ENCODE data around the gene SAMD1. TPM values are rescaled to one million over a fixed set of nuclear protein-coding genes. Genes with fewer than 3 reads are reported as not detected.

Gene SAMD1
- total and polyA plus RNA-seq, 2 of the 8 experiments (the other 6 are each of a cell fraction or from before 2014, with no cell fraction given): 40.0 to 100 TPM

GRCh38 chr19:14056741-14057356, 33.7 kb downstream of the SAMD1 start:
- H3K79me2 ChIP-seq (ENCODE audit: control insufficient read depth in 1 of 2, insufficient read depth in 2 of 2, low read length in 2 of 2): no peaks in the 10 kb centered on the region
- H4K91ac ChIP-seq (replicated peaks; ENCODE audit: insufficient read length, low read length): no peak overlapping the region
- no peak overlapping the region for H2BK20ac ChIP-seq (ENCODE audit: low read length)
- H4K5ac ChIP-seq (ENCODE audit: insufficient read length, low read depth, low read length): no peak overlapping the region
- H3K4me1 ChIP-seq (replicated peaks in 1 of 4; ENCODE audit: control insufficient read depth in 3 of 4, insufficient read depth in 4 of 4, low read length in 3 of 4): peaks cover 0 to 10% (median 3%) of the 10 kb centered on the region in 4 experiments; a peak in 4 of 7 replicates
- H3K56ac ChIP-seq (replicated peaks; ENCODE audit: insufficient read length, low read depth, low read length): no peak overlapping the region
- peak overlapping the region; percentile 68 to 77 for H3K4me2 ChIP-seq (ENCODE audit: insufficient read depth in 1 of 2, low read depth in 2 of 2, low read length in 2 of 2)
- DNase-seq (ENCODE audit: low read depth in 1 of 2, low spot score in 2 of 2) (no peak), FAIRE-seq (no peak)
- ChIA-PET POLR2A (ENCODE audit: partially characterized antibody) (interaction anchor here (0.7 to 1.9 kb wide), 13 partner anchors 8 to 175 kb away, joined by 3 to 6 read pairs (median 4); partner anchors contain the start of gene ASF1B), CTCF (ENCODE audit: partially characterized antibody) (interaction anchor here (0.8 to 6.4 kb wide), 18 partner anchors 8 to 271 kb away, joined by 3 to 76 read pairs (median 4); partner anchors contain the start of genes C19orf67, IL27RA and MISP3)
- H4K20me1 ChIP-seq (replicated peaks in 1 of 2; ENCODE audit: control insufficient read depth in 1 of 2, insufficient read depth in 2 of 2, low read length in 2 of 2): peaks cover 0 to 2% of the 10 kb centered on the region in 2 experiments
- H3K27ac ChIP-seq (ENCODE audit: low read depth, low read length): no peak overlapping the region
- H3K18ac ChIP-seq (ENCODE audit: extremely low read depth, low read length): no peak overlapping the region; the same call in 1 of the 2 replicates
- peaks cover 12% of the 10 kb centered on the region; the same call in 1 of the 2 replicates for H3K23me2 ChIP-seq (ENCODE audit: low read depth, low read length)
- H3K23ac ChIP-seq (ENCODE audit: insufficient read length): no peak overlapping the region
- H3K4ac ChIP-seq (replicated peaks; ENCODE audit: insufficient read length, low read depth, low read length): no peak overlapping the region
- H3K36me3 ChIP-seq (ENCODE audit: control insufficient read depth in 2 of 4, insufficient read depth in 4 of 4, low read length in 3 of 4): no peaks in the 10 kb centered on the region
- H3K27me3 ChIP-seq (replicated peaks in 1 of 4; ENCODE audit: control insufficient read depth in 3 of 4, extremely low read depth in 1 of 4, insufficient read depth in 3 of 4, low read length in 3 of 4): peaks cover 5 to 19% (median 14%) of the 10 kb centered on the region in 4 experiments
- H2AFZ ChIP-seq (ENCODE audit: low read length): no peak overlapping the region
- H2BK15ac ChIP-seq (ENCODE audit: low read length): 0 out of 2 replicates have a peak overlapping the region, but pooled peaks have one; percentile 29
- H3K79me1 ChIP-seq (ENCODE audit: low read depth, low read length): no peaks in the 10 kb centered on the region
- peak in 2 of 3 experiments; percentile 5 to 6; a peak in 2 of 4 replicates for TF ChIP-seq CTCF (IDR thresholded peaks at IDR 0.05; ENCODE audit: control extremely low read depth in 1 of 3, insufficient read depth in 1 of 3, low read depth in 1 of 3, low read length in 3 of 3)
- TF ChIP-seq CTBP2 (IDR thresholded peaks at IDR 0.05; ENCODE audit: borderline replicate concordance, insufficient read depth, insufficient read length, low read length): no peak
- TF ChIP-seq POU5F1 (IDR thresholded peaks at IDR 0.05; ENCODE audit: low read depth, low read length): no peak
- no peak for TF ChIP-seq SP1 (IDR thresholded peaks at IDR 0.05; ENCODE audit: low read depth, low read length)
- peak in 1 of 2 experiments; percentile 15; a peak in 1 of 4 replicates for TF ChIP-seq RAD21 (IDR thresholded peaks at IDR 0.05 in 1 of 2, conservative IDR thresholded peaks at IDR 0.05 in 1 of 2; ENCODE audit: low read depth in 2 of 2, low read length in 2 of 2)
- TF ChIP-seq SRF (IDR thresholded peaks at IDR 0.05; ENCODE audit: low read depth, low read length): no peak
- TF ChIP-seq EGR1 (IDR thresholded peaks at IDR 0.05; ENCODE audit: borderline replicate concordance, low read depth, low read length): no peak
- no peak for TF ChIP-seq GABPA (IDR thresholded peaks at IDR 0.05; ENCODE audit: borderline replicate concordance, insufficient read depth, low read length)
- no peak for TF ChIP-seq SP2 (IDR thresholded peaks at IDR 0.05; ENCODE audit: low read length)
- 40% methylated on average over 9 of the region's 19 CpGs; no CpG with 5 or more reads in 1 of the 2 experiments for WGBS, 2 experiments (ENCODE audit: extremely low coverage in 1 of 2, insufficient coverage in 1 of 2, insufficient read length in 1 of 2, insufficient replicate concordance in 2 of 2, low coverage in 1 of 2, low lambda C conversion rate in 2 of 2, missing lambda C conversion rate in 1 of 2)
- no peak overlapping the region for H4K8ac ChIP-seq (ENCODE audit: extremely low read depth, insufficient read depth, low read length)
- no peaks in the 10 kb centered on the region; a peak in 1 of 4 replicates for H3K9me3 ChIP-seq (ENCODE audit: insufficient read depth in 2 of 2, low read depth in 1 of 2, low read length in 1 of 2)
- H3K9ac ChIP-seq (replicated peaks in 1 of 4; ENCODE audit: extremely low read depth in 1 of 4, low read depth in 3 of 4, low read length in 3 of 4): no peak overlapping the region; a peak in 1 of 7 replicates
- peak overlapping the region; percentile 49 to 82 (median 58) for H3K4me3 ChIP-seq (ENCODE audit: extremely low read depth in 1 of 4, insufficient read depth in 2 of 4, low read depth in 3 of 4, low read length in 4 of 4)
- H2BK12ac ChIP-seq (ENCODE audit: low read depth, low read length): no peak overlapping the region
- 0 out of 2 replicates have a peak overlapping the region, but pooled peaks have one; percentile 65 for H2AK5ac ChIP-seq (ENCODE audit: low read depth, low read length)
- no peak overlapping the region for H2BK120ac ChIP-seq (replicated peaks; ENCODE audit: low read depth, low read length)
- H3K14ac ChIP-seq (ENCODE audit: insufficient read length): no peak overlapping the region
- no peak overlapping the region for H2BK5ac ChIP-seq (ENCODE audit: low read depth, low read length)
